DND-41 (cell line): ENCODE measurements around the gene CYTH3.

Experiments
- ATAC-seq: fragments of 200-7000 bp; cut with Tn5 transposase; 3 replicates; pipeline ENCODE4 v1.9.1; 2021; ENCODE audit warnings: low read depth; ENCODE audit not compliant: insufficient read depth
- DNase-seq: peaks from one replicate; pipeline ENCODE4 v3.0.0-alpha.2; 2020
- H2AFZ ChIP-seq: 2 replicates; pipeline ENCODE4 v1.6.0; 2012; ENCODE audit warnings: low read depth, low read length
- H3K27ac ChIP-seq: 2 replicates; pipeline ENCODE4 v1.5.1; 2012; ENCODE audit warnings: low read length, inconsistent platforms
- H3K27me3 ChIP-seq: fragments of 200-600 bp; sonication (generic); 2 replicates; pipeline ENCODE4 v1.6.0; 2012; ENCODE audit warnings: low read length, mild to moderate bottlenecking, inconsistent platforms; ENCODE audit not compliant: insufficient read depth, poor library complexity
- H3K36me3 ChIP-seq: 2 replicates; pipeline ENCODE4 v1.5.1; 2012; ENCODE audit warnings: low read length, inconsistent platforms; ENCODE audit not compliant: insufficient read depth
- H3K4me1 ChIP-seq: 2 replicates; pipeline ENCODE4 v1.5.1; 2012; ENCODE audit warnings: mild to moderate bottlenecking, low read length; ENCODE audit not compliant: insufficient read depth
- H3K4me2 ChIP-seq: 2 replicates; pipeline ENCODE4 v1.6.0; 2012; ENCODE audit warnings: mild to moderate bottlenecking, moderate library complexity, low read length, inconsistent platforms; ENCODE audit not compliant: insufficient read depth
- H3K4me3 ChIP-seq, 2 experiments: fragments of 200-600 bp in 1 of 2; shearing (Covaris generic) in 1 of 2; 2 replicates each; pipeline ENCODE4 v1.5.1; 2012 to 2016; ENCODE audit warnings: inconsistent platforms in 2 of 2, low read length in 2 of 2, mild to moderate bottlenecking in 2 of 2, low read depth in 1 of 2, moderate library complexity in 1 of 2
- H3K79me2 ChIP-seq: 2 replicates; pipeline ENCODE4 v1.6.0; 2012; ENCODE audit warnings: low read length, inconsistent platforms; ENCODE audit not compliant: insufficient read depth
- H3K9ac ChIP-seq: 2 replicates; pipeline ENCODE4 v1.6.0; 2012; ENCODE audit warnings: low read depth, mild to moderate bottlenecking, inconsistent platforms, low read length, moderate library complexity
- H3K9me3 ChIP-seq: 2 replicates; pipeline ENCODE4 v1.5.1; 2012; ENCODE audit warnings: low read length, moderate library complexity, mild to moderate bottlenecking, inconsistent platforms; ENCODE audit not compliant: insufficient read depth, severe bottlenecking
- H4K20me1 ChIP-seq: 2 replicates; pipeline ENCODE4 v1.6.0; 2012; ENCODE audit warnings: low read length; ENCODE audit not compliant: insufficient read depth
- CTCF ChIP-seq: IDR thresholded peaks from 2 replicates; pipeline ENCODE4 v1.5.1; 2012; ENCODE audit warnings: borderline replicate concordance, low read length, moderate library complexity, mild to moderate bottlenecking; ENCODE audit not compliant: poor library complexity, severe bottlenecking; ENCODE audit errors: extremely low read depth
- EZH2 ChIP-seq: IDR thresholded peaks from 3 replicates; pipeline ENCODE4 v1.6.1; 2012; ENCODE audit warnings: borderline replicate concordance, low read depth, mild to moderate bottlenecking, moderate library complexity, low read length, inconsistent platforms; ENCODE audit not compliant: severe bottlenecking

CYTH3 gene

DNA sequence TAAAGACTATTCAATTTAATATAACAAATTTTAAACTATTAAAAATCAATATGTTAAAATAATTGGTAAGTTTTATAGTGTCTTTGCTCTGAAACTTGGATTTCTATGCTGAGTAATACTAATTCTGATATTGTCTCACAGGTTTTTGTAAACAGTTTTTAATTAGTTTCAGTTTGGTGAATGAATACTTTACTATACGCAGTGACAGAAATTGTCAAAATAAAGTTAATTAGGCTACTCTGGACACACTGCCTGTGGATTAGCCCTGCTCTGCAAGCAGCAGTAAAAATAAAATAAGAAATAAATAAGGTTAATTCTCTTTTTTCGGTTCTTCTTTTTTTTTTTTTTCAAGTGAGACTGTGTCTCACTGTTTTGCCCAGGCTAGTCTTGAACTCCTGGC is 135.9 kb downstream of the CYTH3 start:
- Histone ChIP-seq H3K4me3 (no peak overlapping the region), H4K20me1 (peaks cover 10% of the 10 kb centered on the region; the same call in 1 of the 2 replicates), H3K9ac (no peak overlapping the region), H3K36me3 (peaks cover 75% of the 10 kb centered on the region), H3K4me2 (no peak overlapping the region), H2AFZ (no peak overlapping the region), H3K79me2 (peaks cover 19% of the 10 kb centered on the region), H3K9me3 (no peaks in the 10 kb centered on the region), H3K4me1 (no peaks in the 10 kb centered on the region), H3K27me3 (no peaks in the 10 kb centered on the region), H3K27ac (no peak overlapping the region)
- TF ChIP-seq EZH2 (no peak), CTCF (no peak)
- ATAC-seq (no peak), DNase-seq (no peak)

GRCh38 chr7:6133249-6133648 is 139.2 kb downstream of the CYTH3 start:
- Histone ChIP-seq H3K27ac (no peak overlapping the region), H4K20me1 (peaks cover 16% of the 10 kb centered on the region), H3K9ac (no peak overlapping the region), H3K79me2 (peaks cover 42% of the 10 kb centered on the region), H3K4me2 (no peak overlapping the region), H3K36me3 (peaks cover 79% of the 10 kb centered on the region), H3K4me1 (no peaks in the 10 kb centered on the region), H3K4me3 (no peak overlapping the region), H3K9me3 (no peaks in the 10 kb centered on the region), H2AFZ (no peak overlapping the region), H3K27me3 (no peaks in the 10 kb centered on the region)
- no peak for DNase-seq
- ATAC-seq, result no peak
- TF ChIP-seq EZH2, result no peak
- TF ChIP-seq CTCF, result no peak

DNA sequence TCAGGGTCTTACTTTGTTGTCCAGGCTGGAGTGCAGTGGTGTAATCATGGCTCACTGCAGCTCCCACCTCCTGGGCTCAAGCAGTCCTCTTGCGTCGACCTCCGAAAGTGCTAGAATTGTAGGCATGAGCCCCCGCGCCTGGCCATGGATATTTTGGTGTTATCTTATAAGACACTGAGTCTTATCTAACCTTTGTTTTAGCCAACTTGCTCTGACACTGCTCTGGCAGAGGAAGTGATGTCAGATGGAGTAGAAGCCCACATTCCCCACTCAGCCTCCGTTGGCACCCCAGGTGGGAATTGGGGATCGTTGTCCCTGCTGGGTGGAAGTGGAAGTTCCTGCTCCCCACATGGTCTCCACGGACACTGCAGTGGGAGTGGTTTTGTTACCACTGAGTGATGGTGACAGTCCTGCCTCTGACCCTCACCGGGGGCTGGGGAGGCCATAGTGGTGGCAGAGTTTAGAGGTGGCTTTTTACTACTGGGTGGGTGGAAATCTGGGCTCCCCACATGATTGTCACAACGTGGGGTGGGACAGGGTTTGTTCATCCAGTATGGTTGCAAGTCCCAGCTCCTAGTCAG is 142.3 kb downstream of the CYTH3 start:
- Histone ChIP-seq H3K4me1 (no peaks in the 10 kb centered on the region), H4K20me1 (peaks cover 23% of the 10 kb centered on the region), H3K9me3 (no peaks in the 10 kb centered on the region), H3K27me3 (no peaks in the 10 kb centered on the region), H3K36me3 (peaks cover 72% of the 10 kb centered on the region), H3K27ac (no peak overlapping the region), H3K9ac (no peak overlapping the region), H3K4me2 (no peak overlapping the region), H2AFZ (no peak overlapping the region), H3K4me3 (no peak overlapping the region), H3K79me2 (peaks cover 67% of the 10 kb centered on the region)
- DNase-seq (no peak), ATAC-seq (no peak)
- TF ChIP-seq EZH2 (no peak), CTCF (no peak)
